ENCODE data around the gene SUPT4H1. TPM values are rescaled to one million over a fixed set of nuclear protein-coding genes. Genes with fewer than 3 reads are reported as not detected.

SUPT4H1 gene
- total and polyA plus RNA-seq, 9 of the 15 experiments (the other 6 are each of a cell fraction or from before 2014, with no cell fraction given): 62.1 to 320 (median 117) TPM

GRCh38 chr17:58351831-58352595 is at the start of gene SUPT4H1 (continued):
- TF ChIP-seq MLLT1 (IDR thresholded peaks at IDR 0.05) (0 out of 4 replicates have a peak, but pooled peaks of 1 of the 2 experiments have one; percentile 44), SRF (CRISPR knock-in tag; IDR thresholded peaks at IDR 0.05) (no peak; a peak in 1 of 4 replicates), ASH1L (IDR thresholded peaks at IDR 0.05; ENCODE audit: borderline replicate concordance, low read depth, partially characterized antibody) (no peak), MITF (IDR thresholded peaks at IDR 0.05) (no peak), ESRRB (CRISPR knock-in tag; IDR thresholded peaks at IDR 0.05; ENCODE audit: borderline replicate concordance) (no peak)

- no peak overlapping the region for H3K27ac ChIP-seq (ENCODE audit: extremely low read depth, low read depth, low read length)
- no peak overlapping the region for H3K4me2 ChIP-seq (ENCODE audit: insufficient read depth, low read length)
- in situ Hi-C loops (cut with MboI) (no loop called here), intact Hi-C loops (cut with micrococcal nuclease) (no loop called here)
- no peak overlapping the region for H3K9ac ChIP-seq (ENCODE audit: insufficient read depth in 1 of 2, low read depth in 2 of 2, low read length in 2 of 2)
- H3K36me3 ChIP-seq (ENCODE audit: control insufficient read depth, insufficient read depth, low read length): no peaks in the 10 kb centered on the region
- no peak for ATAC-seq
- H3K9me3 ChIP-seq (replicated peaks; ENCODE audit: control insufficient read depth, insufficient read depth, low read depth, low read length): no peaks in the 10 kb centered on the region
- peaks cover 0 to 7% of the 10 kb centered on the region in 2 experiments; a peak in 2 of 5 replicates for H3K4me1 ChIP-seq (replicated peaks in 1 of 2; ENCODE audit: control insufficient read depth in 2 of 2, insufficient read depth in 2 of 2, low read length in 2 of 2)
- no peak overlapping the region for H3K4me3 ChIP-seq
- H3K9me1 ChIP-seq (ENCODE audit: control insufficient read depth, insufficient read depth, low read length): no peaks in the 10 kb centered on the region
- ChIA-PET CTCF (ENCODE audit: low intra/inter-chr PET ratio) (no interaction called here), POLR2A (interaction anchor here (0.6 to 0.7 kb wide), 2 partner anchors 10 to 20 kb away, joined by 3 read pairs; no protein-coding TSS in a partner anchor)
- no peak overlapping the region for H2AFZ ChIP-seq (ENCODE audit: low read depth, low read length)
- BruUV-seq (replicated peaks): no TSS peak
- TF ChIP-seq DEAF1 (CRISPR knock-in tag; IDR thresholded peaks at IDR 0.05) (no peak), ZNF507 (tag; conservative IDR thresholded peaks at IDR 0.05) (no peak), E2F6 (IDR thresholded peaks at IDR 0.05; ENCODE audit: borderline replicate concordance in 1 of 2, extremely low read depth in 1 of 2, insufficient read depth in 1 of 2, insufficient read length in 1 of 2, low read depth in 1 of 2, low read length in 1 of 2, poor library complexity in 1 of 2, severe bottlenecking in 1 of 2) (no peak)
- DNase-seq (ENCODE audit: extremely low read depth in 1 of 4, low spot score in 3 of 4): no peak
- H3K27me3 ChIP-seq (ENCODE audit: control insufficient read depth in 2 of 2, insufficient read depth in 2 of 2, low read length in 2 of 2): no peaks in the 10 kb centered on the region
- H3K79me2 ChIP-seq (ENCODE audit: control insufficient read depth, insufficient read depth, low read length): no peaks in the 10 kb centered on the region
- WGBS (ENCODE audit: insufficient coverage, low coverage, missing lambda C conversion rate): 24% methylated on average over 2 of the region's 2 CpGs
- no peak for FAIRE-seq
- H4K20me1 ChIP-seq (replicated peaks; ENCODE audit: control insufficient read depth, insufficient read depth, low read length): no peaks in the 10 kb centered on the region
These were observed 49.3 kb upstream of the SUPT4H1 start for GRCh38 chr17:58401287-58401686.
